Central memory CD4-positive, alpha-beta T cell (primary cell): ENCODE measurements around the gene TMEM255B.

Experiments
- DNase-seq: peaks from one replicate; pipeline ENCODE4 v3.0.0; 2022

The TMEM255B gene

DNA sequence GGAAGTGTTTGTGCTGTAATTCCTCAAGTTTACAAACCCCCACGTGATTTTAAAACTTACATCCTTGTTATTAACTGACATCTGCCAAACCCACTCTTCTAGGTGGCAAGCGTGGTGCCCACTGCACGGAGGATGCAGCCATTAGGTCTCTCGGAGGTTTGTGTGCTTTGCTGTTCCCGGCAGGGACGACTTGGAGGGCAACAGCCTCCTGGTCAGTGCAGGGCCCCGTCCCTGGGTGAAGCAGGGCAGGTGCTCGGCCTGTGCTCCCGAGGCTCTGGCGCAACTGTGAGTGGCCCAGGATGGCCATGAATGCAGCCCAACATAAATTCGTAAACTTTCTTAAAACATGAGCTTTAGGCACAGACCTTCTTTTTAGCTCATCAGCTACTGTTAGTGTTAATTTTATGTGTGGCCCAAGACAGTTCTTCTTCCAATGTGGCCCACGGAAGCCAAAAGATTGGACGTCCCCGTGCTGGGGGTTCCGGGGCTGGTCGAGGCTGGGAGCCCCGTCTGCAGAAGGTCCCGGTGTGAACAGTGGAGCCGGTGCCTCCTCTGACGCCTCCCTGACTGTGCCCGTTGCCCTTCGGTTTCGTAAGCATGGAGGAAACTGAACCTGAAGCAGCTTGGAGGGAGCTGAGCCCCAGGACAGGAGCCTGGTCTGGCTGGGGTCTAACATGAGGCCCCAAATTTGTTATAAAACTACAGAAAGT lies 93.0 kb downstream of the TMEM255B start:
- DNase-seq: no peak

GRCh38 chr13:113852536-113853517 lies 93.8 kb downstream of the TMEM255B start:
- no peak for DNase-seq

DNA sequence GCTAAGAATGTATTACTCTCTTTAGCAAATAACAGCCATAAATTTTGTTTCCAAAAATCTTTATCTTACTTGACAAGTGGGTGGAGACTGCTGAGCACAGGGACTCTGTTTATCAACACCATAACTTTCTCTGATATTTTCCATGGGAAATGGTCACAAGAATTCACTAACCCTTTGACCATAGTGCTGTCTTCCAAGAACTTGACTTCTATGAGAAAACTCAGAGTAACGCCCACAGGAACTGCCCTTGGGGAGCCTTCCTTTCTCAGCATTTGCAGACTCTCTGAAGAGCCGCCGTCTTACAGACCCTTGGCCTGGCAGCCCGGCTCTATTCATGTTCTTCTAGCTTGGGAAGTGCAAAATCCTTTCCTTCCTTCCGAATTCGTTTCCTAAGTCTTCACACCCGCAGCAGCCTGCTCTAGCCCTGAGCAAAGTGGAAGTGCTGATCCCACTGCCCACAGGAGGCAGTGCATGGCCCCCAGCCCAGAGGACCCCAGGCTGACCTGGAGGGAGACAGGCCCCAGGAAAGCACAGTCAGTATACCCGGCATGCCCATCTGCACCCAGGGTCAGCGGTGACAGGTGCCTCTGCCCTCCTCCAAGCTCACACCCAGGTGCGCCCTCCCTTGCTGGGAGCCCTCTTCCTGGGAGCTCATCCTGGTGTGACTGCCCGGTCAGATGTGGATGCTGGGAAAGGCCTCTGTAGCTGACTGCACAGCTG lies 94.7 kb downstream of the TMEM255B start:
- no peak for DNase-seq

GRCh38 chr13:113854238-113855011 lies 95.4 kb downstream of the TMEM255B start:
- no peak for DNase-seq

DNA sequence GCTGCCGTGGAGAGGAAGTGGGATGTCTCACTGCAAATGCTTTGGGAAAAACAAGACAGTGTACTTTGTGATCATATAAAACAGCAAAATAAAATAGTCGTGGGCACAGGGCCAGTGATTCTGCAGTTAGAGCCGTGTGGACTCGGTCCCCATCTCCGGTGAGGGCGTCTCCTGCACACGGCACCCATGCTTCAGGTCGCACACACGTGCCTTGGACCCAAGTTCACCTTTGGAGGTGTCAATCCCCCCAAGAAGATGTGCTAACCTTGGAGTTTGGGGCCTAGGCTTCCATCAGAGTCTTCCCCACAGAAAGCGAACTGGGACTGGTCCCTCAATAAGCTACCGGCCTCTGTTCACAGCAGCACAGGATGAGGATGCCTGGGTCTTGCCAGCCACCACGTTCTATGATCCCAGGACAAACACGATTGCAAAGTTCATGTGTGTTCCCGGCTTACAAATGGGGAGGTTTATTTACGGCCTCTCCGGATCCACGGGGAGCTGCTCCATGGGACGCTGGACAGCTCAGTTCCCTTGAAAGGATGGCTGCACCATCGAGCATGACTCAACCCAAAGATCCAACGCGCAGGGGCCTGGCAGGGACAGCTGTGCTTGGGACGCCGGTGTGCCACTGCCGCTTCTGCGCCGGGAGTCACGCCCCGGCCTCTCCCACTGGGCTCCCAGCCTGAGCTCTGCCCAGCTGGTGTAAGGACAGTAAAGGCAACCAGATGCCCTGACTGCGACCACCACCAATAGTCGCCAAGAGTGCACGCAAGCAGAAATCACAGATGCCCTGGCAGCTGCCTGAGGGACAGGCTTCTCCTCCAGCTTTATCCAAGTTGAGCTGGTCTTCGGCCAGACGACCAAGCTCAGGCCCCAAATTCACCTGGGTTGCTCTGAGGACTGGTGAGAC lies 96.2 kb downstream of the TMEM255B start:
- no peak for DNase-seq

DNA sequence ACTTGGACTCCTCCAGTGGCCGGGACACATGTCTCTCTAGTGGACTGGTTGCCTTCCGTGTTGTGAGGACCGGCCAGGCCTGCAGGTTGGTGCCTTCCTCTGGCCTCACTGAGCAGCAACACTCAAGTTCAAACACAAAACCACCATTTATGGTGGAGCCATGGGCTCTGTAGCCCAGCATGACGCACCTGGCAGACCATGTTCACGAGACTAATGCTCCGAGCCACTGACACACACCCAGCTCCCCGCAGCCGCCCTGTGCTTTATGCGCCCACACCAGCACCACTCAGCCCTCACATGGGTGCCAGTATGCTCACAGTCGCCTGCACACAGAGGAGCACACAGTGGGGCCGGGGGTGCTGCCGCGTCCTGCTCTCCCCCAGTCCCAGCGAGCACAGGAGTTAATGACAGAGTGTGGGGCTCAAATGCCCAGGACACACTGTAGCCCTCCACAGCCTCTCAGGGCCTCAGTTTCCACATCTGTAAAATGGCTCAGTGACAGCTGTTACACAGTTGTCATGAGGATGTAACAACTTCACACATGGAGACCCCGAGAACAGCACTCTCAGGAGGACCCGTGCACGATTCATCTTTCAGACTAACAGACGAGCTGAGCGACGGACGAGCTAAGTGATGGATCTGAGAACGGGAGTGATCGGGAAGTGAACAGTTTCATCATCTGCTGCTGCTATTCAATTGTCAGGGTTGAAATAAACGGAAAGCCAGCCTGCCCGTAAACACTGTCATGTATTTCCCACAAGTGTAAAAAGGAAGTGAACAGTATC lies 97.1 kb downstream of the TMEM255B start:
- DNase-seq: no peak

DNA sequence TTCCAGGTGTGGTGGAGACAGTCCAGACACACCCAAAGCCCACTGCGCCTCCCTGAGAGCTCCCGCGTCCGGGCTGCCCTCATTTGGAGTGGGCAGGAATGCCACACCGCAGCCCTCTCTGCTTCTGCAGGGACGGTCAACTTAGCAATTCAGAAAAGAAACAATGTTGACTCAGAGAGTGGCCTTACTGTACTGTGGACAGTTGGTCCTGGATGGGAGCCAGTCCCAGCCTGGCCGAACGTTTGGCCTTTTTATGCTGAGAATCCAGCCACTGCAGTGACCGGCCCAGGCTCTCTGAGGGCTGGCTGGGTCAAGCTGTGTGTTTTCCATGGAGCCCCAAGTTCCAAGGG lies 97.7 kb downstream of the TMEM255B start:
- DNase-seq: no peak

GRCh38 chr13:113857531-113858195 lies 98.6 kb downstream of the TMEM255B start:
- DNase-seq: no peak

DNA sequence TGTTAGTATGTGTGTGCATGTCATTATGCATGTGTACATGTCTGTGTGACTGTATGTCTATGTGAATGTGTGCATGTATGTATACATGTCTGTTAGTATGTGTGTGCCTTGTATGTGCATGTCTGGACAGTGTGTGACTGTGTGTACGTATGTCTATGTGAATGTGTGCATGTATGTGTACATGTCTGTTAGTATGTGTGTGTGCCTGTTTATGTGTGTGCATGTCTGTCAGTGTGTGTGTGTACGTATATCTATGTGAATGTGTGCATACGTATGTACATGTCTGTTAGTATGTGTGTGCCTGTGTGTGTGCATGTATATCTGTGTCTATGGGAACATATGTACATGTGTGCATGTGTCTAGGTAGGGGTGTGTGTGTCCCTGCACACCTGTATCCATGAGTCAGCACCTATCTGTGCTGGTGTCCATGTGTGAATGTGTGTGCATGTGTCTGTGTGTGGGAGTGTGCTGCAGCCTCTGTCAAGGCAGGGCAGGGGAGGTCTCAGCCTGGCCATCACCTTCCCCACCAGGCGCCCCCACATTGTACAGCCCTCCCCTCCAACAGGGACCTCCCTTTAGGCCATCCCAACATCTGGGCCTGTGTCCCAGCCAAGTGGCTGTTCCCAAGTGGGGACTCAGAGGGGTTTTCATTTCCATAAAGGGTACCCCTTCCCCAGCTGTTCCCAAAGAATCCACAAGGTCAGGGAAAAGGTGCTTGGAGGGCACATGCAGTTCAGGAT lies 100.5 kb downstream of the TMEM255B start:
- no peak for DNase-seq

DNA sequence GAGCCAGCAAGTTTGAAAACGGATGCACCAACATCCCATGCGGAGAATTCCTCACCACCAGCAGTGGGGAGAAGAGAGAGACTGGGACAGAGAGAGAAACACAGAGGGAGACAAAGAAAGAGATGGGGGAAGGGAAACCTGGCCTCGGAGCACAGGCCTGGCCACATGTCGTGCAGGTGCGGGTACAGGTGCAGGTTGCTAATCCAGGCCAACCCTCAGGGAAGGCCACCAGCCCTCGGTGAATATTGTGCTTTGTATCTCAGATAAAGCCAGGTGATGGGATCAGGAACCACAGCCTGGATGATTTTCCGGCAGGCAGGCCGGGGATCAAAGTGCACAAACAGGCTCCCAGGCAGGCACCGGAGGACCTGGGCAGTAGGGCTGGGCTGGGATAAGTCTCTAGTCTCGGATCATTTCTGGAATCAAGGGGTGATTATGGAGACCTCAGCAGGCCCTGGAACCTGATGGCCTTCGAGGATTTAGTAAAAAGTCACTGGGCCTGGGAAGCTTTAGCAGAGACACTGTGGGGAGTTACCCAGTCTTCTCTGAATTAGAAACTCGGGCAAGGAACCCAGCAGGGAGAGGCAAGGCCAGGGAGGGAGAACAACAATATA lies 101.1 kb downstream of the TMEM255B start:
- no peak for DNase-seq

DNA sequence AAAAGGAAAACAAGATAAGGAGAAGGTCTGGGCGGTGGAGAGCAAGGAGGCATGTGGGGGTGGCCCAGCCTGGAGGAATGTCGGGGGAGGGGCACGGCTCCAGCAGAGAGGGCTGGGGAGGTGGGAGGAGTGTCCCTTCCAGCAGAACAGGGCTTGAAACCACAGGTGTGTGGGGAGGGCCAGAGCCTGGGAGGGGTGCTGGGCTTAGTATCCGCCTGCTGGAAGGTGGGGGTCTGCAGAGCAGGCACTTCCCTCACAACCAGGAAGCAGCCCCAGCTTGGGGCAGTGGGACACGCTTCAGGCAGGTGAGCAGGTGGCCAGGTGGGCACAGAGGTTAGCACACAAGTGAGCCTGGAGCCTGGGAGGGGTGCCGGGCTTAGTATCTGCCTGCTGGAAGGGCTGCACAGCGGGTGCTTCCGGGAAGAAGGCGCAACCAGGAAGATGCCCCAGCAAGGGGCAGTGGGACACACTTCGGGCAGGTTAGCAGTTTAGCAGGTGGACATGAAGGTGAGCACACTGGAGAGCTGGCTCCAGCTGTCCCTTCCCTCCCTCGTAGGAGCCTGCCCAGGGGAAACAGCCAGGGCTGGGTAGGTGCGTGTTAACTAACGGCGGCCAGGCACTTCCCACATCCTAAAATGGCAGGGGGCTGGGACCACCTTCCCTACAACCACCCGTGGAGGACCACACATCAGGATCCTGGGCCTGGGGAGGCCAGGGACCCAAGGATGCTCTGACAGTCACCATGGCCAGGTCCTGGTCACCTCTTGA lies 101.8 kb downstream of the TMEM255B start:
- no peak for DNase-seq

- no peak for DNase-seq
Measured at GRCh38 chr13:113861433-113862030, 102.5 kb downstream of the TMEM255B start.

- DNase-seq: no peak
Measured at GRCh38 chr13:113862191-113862930, 103.3 kb downstream of the TMEM255B start.

DNA sequence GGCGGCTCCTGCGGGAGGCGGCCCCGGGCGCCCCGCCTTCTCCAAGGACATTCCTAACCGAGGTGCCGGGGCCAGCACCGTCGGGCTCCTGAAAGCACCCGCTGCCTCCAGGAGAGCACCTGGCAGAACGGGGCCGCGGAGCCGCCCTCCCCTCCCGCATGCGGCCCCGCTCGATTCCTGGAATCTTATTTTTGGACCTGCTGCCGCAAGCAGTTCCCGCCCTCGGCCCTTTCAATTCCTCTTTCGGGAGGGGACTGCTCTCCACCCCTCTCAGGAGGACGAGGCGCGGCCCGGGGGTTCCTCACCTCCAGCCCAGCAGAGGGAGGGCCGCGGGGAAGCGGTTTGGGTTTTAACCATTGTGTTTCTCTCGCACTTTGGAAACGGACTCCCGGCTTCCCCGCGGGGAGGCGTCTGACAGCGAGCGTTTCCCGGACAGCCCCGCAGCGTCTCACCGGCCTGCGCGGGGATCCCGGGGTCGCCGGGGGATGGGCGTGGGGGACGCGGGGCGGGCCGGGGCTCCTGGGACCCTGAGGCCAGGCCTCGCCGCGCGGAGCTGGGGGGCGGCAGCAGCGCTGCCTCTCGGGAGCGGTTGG lies 104.0 kb downstream of the TMEM255B start:
- DNase-seq: no peak

DNA sequence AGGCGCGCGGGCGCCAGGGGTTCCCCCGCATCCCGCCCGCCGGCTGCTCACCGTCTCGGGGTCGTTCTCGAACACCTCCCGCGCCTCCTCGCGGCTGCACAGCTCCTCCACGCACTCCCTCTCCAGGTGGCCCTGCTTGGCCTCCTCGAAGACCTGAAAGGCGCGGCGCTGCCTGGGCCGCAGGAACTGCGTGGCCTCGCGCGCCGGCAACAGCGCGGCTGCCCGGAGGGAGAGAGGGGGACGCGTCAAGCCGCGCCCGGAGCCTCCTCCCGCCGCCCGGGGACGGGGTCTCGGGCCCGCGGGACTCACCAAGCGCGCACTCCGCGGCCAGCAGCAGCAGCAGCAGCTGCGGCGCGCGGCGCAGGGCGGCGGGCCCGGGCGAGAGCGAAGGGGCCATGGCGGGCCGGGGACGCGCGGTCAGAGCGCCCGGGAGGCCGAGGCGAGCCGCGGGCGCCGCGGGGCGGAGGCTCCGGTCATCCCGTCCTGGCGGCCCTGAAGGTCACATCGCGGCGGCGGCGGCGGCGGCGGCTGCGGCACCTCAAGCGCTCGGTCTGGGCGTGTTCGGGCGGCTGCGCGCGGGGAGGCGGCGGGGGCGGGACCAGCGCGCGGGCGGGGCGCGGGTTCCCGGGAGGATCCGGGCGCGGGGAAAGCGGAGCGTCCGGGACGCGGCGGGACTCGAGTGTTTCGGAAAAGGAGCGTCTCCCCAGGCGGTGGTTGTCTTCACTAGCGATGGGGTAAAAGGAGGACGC lies 104.7 kb downstream of the TMEM255B start, which contains the start of gene GAS6:
GAS6 (minus strand) TSS at position 553 of the 749 bp plus-strand sequence; CDS start at position 397, 156 bp downstream.
- DNase-seq: no peak
